Left forelimb (tissue), 1 donor: ENCODE data around the gene CA4.
"Not testable (repeated sequence)": the region's sequence is repeated elsewhere in the genome, so short reads cannot be mapped to it uniquely, and the experiment has no call there.

Experiments used
- DNase-seq: peaks from one replicate; pipeline ENCODE4 v3.0.0-alpha.2; 2018; ENCODE audit warnings: low spot score

CA4 gene

DNA sequence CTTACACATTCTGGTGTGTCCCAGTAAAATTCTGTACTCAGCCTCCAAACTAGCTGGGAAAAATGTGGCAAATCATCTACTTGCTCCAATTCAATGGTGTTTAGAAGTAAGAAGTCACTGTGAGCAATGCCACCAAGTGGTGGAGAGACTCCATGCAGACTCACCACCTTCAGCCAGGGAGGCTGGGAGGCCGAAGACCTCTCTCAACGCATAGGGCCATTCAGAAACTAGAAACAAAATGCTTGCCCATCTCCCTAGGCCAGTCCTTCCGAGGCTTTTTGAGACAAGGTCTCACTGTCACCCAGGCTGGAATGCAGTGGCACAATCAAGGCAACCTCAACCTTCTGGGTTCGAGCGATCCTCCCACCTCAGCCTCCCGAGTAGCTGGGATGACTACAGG lies 25.0 kb downstream of the CA4 start:
- not testable (repeated sequence) for DNase-seq

DNA sequence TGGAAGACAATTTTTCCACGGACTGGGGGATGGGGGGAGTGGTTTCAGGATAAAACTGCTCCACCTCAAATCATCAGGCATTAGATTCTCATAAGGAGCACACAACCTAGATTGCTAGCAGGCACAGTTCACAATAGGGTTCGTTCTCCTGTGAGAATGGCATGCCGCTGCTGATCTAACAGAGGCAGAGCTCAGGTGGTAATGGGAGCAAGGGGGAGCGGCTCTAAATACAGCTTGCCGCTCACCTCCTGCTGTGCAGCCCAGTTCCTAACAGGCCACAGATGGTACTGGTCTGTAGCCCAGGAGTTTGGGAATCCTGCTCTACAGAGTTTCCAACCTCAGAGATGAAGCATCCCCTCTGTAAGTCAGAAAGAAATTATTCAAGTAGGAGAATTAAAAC lies 27.0 kb downstream of the CA4 start:
- DNase-seq = not testable (repeated sequence)

DNA sequence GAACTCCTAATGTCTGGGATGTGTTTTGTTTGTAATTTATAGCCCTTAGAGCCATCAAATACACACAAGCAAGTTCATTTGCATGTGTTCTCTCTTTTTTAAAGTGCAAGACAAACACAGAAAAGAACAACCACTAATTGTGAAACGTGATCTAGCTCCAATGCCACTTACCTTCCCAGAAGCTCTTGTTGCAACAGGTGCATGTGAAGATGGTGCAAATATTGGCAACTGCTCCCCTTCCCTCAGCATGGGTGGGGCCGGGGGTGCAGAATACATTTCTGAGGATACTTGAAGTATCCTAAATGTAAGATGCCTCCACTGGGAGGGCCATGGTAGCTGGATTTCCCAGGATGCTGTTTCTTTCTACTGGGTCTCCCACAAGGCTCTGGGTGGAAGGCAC lies 28.4 kb downstream of the CA4 start:
- DNase-seq = not testable (repeated sequence)

DNA sequence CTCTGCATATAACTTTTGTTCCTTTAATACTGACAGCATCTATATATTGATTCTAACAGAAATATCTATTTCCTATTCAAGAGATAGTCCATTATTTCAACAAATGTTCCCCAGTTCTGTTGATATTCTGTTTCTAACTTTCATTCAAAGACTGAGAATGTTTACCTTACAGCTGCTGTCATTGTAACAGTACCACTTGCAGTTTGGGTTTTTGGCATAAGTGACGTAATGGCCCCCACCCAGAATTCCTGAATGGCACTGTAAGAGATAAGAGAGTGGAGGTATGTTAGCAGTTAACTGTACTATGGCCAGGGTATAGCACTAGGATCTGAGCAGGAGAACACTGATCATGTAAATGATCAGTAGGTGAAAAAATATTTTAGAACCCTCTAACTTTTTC lies 30.6 kb downstream of the CA4 start:
- not testable (repeated sequence) for DNase-seq

DNA sequence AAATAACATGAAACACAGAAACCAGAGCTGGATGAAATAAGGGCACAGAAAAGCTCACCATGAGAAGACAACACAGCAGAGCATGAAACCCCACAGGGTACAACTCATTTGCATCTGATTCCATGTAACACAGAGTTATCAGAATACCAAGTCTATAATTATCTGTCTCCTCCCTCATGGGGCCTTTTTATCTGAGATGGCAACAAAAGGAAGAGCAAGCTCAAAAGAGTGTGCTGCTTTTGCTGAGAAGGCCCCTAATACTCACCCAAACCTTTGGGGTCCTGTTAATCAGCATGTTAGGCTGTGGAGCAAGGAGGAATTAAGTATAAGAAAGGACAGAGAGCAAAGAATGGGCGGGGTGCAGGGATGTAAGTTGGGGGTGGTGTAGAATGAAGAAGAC lies 36.6 kb downstream of the CA4 start:
- not testable (repeated sequence) for DNase-seq

DNA sequence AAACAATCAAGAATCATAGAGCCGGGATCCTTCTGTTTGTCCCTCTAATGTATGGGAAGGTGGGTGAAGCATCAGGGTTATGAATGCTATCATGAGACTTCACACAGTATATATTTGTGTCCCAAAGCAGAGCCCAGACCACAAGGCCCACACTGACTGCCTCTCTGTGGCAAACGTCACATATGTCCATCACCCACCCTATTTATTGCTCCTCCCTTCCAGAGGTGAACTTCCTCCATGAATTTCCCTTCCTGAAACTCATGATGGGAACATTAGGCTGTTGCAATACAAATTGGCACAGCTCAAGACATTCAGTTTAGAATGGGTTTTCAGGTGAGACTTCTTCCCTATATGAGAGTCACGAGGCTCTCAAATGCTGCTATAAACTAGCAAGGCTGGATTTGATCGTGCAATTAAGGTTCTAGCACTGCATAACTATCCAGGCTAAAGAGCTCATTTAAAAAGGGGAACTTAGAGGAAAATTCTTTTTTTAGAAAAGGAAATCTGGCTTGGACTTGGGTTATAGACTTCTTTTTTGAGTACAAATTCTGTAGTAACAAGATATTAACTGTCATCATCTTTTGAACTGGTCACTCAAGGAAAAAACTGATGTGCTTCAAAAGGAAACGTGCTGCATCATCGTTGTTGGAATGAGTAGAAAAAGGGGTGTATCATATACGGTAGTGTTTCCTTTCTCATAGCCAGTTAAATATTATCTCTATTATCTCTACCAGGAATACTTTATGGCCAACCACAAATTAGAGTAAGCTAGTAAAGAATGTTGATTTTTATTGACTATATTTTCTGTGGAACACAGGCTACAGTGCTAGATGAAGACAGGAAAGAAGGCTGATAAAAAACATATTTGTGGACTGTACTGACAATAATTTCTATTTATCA lies 37.3 kb downstream of the CA4 start:
- not testable (repeated sequence) for DNase-seq

DNA sequence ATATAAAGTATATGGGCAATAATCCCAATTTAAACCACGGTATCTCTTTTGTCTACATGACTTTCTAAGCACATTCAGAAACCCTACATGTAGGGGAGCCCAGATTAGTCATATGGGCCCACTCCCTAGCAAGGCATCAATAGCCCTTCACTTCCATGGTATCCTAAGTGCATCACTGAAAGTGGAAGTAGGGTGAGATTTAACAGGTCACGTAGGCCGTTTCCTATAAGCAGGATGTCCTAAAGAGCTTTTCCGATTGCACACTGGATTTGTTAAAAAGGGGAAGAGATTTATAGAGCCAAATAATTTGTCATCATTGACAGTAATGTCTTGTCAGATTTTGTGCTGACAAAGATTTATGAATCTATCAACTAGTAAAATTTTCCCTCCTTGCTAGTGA lies 39.0 kb downstream of the CA4 start:
- no peak for DNase-seq

DNA sequence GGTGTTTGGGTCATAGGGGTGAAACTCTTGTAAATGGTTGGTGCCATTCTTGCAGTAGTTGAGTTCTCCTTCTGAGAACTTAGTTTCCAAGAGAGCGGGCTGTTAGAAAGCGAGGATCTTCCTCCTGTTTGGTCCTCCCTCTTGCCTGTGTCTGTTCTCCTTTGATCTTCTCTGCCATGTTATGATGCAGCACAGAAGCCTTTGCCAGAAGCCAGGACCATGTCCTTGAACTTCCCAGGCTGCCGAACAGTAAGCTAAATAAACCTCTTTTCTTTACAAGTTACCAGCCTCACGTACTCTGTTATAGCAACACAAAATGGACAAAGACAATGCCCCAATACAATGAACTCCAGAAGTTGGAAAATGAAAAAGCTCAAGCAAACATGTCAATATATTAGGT lies 40.3 kb downstream of the CA4 start:
- not testable (repeated sequence) for DNase-seq

DNA sequence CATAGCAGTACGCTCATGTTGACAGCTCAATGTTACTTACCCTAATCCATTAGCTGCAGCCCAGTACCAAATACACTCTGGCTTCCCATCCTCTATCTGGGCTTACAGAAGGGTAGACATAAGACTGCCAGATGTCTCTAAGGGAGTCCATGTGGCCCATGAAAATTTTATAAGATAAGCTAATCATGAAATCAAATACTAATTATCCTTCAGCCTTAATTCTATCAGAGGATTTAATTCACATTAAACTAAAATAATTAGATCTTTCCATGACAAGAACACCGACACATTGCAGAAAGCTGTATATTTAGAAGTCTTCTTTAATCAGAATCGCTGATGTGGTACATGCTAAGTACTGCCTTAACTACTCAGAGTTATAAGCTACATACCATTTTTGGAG lies 43.3 kb downstream of the CA4 start:
- DNase-seq = not testable (repeated sequence)

DNA sequence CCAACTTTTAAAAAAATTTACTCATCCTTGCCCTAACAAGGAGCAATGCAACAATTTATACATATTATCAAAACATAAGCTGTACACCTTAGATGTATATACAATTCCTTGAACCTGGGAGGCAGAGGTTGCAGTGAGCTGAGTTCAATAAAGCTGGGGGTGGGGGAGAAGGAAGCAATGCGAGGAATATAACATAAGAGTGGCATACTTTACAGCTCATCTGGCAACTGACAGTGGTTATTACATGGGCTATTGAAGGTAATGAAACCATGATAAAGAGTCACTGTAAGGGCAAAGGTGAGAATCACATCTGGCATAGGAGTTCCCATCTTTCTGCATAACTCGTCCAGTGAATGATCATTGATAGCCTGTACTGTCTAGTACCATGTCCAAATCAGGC lies 43.7 kb downstream of the CA4 start:
- DNase-seq = no peak

DNA sequence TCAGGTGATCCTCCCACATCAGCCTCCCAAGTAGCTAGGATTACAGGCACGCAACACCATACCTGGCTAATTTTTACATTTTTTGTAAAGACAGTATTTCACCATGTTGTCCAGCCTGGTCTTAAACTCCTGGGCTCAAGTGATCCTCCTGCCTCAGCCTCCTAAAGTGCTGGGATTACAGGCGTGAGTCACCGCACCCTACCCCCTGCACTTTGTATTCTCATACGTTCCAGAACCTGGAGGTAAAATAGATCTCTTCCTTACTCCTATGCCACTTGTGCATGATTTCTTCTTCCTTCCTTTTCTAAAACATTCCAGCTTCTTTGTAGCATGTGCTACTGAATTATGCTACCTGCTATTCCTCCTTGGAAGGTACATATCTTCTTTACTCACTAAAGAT lies 44.4 kb downstream of the CA4 start:
- not testable (repeated sequence) for DNase-seq

DNA sequence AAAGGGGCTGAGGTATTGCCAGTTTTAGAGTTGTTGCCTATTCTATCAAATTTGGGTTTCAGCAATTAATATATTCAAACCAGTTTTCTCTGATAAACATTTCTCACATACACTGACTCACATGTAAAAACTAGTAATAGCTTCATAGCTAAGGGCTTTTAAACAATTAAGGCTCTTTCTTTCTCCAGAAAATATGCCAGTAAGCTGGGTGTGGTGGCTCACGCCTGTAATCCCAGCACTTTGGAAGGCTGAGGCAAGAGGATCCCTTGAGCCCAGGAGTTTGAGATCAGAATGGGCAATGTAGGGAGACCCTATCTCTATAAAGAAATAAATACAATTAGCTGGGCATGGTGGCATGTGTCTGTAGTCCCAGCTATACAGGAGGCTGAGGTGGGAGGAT lies 48.9 kb downstream of the CA4 start:
- not testable (repeated sequence) for DNase-seq

DNA sequence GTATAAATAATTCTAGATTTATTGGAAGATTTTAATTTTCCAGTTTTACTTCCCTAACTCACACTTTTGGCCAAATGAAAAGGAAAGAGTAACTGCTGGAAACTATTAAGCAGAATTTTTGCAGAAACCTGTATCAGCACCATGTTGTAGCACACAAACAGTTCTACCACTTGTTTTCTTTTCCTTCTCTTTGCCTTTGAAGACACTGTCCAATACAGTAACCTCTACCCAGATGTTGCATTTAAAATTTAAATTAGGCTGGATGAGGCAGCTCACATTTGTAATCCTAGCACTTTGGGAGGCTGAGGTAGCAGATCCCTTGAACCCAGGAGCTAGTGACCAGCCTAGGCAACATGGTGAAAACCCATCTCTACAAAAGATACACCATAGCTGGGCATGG lies 56.0 kb downstream of the CA4 start:
- not testable (repeated sequence) for DNase-seq

DNA sequence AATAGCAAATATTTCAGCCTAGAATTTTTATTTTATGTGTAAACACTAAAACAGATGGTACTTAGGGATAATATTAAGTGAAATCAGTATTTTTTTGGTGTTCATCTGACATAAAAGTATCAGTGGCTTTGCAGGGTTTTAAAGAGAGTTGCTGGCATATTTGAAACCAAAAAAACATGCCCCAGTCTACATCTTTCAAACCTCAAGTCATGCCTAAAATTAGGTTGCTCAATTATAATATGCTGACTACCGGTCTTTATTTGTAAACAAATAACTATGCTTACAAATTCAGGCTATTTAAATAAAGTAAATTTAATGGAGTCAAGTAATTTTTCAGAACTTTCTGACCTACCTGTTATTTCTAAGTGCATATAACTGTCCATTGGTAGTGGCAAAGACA lies 58.5 kb downstream of the CA4 start:
- not testable (repeated sequence) for DNase-seq
